ENCODE results near the gene CRLF1.

GRCh38 chr19:18616023-18616422 lies 9.4 kb upstream of the CRLF1 start:
- TF ChIP-seq GATA2 (IDR thresholded peaks at IDR 0.05; ENCODE audit: low read depth, low read length), result no peak
- TF ChIP-seq GATA3 (IDR thresholded peaks at IDR 0.05; ENCODE audit: low read depth, low read length), result no peak

Data from SH-SY5Y (cell line).